ENCODE data around the gene SBK2. TPM values are rescaled to one million over a fixed set of nuclear protein-coding genes. Genes with fewer than 3 reads are reported as not detected.

SBK2 gene
- total and polyA plus RNA-seq, 2 donors (not counting 3 experiments of a cell fraction or from before 2014, with no cell fraction given), result not detected

- peak; percentile 96 for DNase-seq (ENCODE audit: low read depth, low spot score)
- Histone ChIP-seq H3K4me3 (replicated peaks in 1 of 3; ENCODE audit: insufficient read depth in 1 of 3, low read depth in 1 of 3, low read length in 3 of 3) (no peak overlapping the region), H3K4me2 (ENCODE audit: insufficient read depth, low read length) (peak overlapping the region; percentile 15), H3K27me3 (ENCODE audit: control insufficient read depth in 2 of 2, insufficient read depth in 2 of 2, low read length in 2 of 2) (no peaks in the 10 kb centered on the region), H3K9me3 (replicated peaks; ENCODE audit: control insufficient read depth, insufficient read depth, low read length) (no peaks in the 10 kb centered on the region), H3K79me2 (ENCODE audit: control insufficient read depth, insufficient read depth, low read length) (no peaks in the 10 kb centered on the region), H3K36me3 (ENCODE audit: control insufficient read depth in 2 of 2, extremely low read depth in 1 of 2, insufficient read depth in 2 of 2, low read length in 2 of 2) (no peaks in the 10 kb centered on the region), H3K4me1 (ENCODE audit: control insufficient read depth, extremely low read depth, insufficient read depth, low read length) (peaks cover 33% of the 10 kb centered on the region), H4K20me1 (replicated peaks; ENCODE audit: control insufficient read depth, extremely low read depth, insufficient read depth, low read length) (no peaks in the 10 kb centered on the region), H3K9me1 (replicated peaks; ENCODE audit: control insufficient read depth, extremely low read depth, insufficient read depth, low read length) (no peaks in the 10 kb centered on the region), H3K9ac (replicated peaks; ENCODE audit: extremely low read depth, insufficient read depth, low read length) (peak overlapping the region; percentile 45), H2AFZ (ENCODE audit: low read depth, low read length) (peak overlapping the region; percentile 39), H3K27ac (ENCODE audit: insufficient read depth, low read depth, low read length) (peak overlapping the region; percentile 71)
- ChIA-PET CTCF (interaction anchor here (0.6 to 1.8 kb wide), 7 partner anchors 21 to 86 kb away, joined by 3 to 7 read pairs (median 4); partner anchors contain the start of gene ZNF865), POLR2A (interaction anchor here (0.7 kb wide), 1 partner anchor 33 kb away, joined by 5 read pairs; no protein-coding TSS in a partner anchor)
- BruUV-seq (replicated peaks), result no TSS peak
- FAIRE-seq, result peak; percentile 98
- TF ChIP-seq POLR2AphosphoS5 (IDR thresholded peaks at IDR 0.05; ENCODE audit: insufficient read depth, low read depth, low read length) (peak; percentile 63), POLR2A (IDR thresholded peaks at IDR 0.05; ENCODE audit: low read depth, low read length) (no peak), JUN (IDR thresholded peaks at IDR 0.05; ENCODE audit: borderline replicate concordance, insufficient read depth, insufficient read length, low read depth) (peak; percentile 46), FOS (IDR thresholded peaks at IDR 0.05; ENCODE audit: borderline replicate concordance, insufficient read depth, low read length) (peak; percentile 78), MYC (IDR thresholded peaks at IDR 0.05; ENCODE audit: low read depth, low read length) (no peak), CTCF (IDR thresholded peaks at IDR 0.05; ENCODE audit: extremely low read depth in 1 of 2, insufficient read depth in 1 of 2, low read depth in 1 of 2, low read length in 2 of 2) (no peak), EZH2 (IDR thresholded peaks at IDR 0.05; ENCODE audit: borderline replicate concordance, low read depth, low read length, severe bottlenecking) (no peak), MAX (IDR thresholded peaks at IDR 0.05; ENCODE audit: insufficient read depth, insufficient read length) (no peak), GATA2 (IDR thresholded peaks at IDR 0.05; ENCODE audit: insufficient read depth, insufficient read length, low read depth, low read length) (peak; percentile 10)
- dilution Hi-C loops (cut with MboI; ENCODE audit: extremely low pct_ligation_motif_present, low sequenced_read_pairs), result no loop called here
- intact Hi-C loops (cut with micrococcal nuclease), result loop anchor here (1.0 kb wide), 2 partner anchors 52 to 58 kb away; partner anchors contain the start of genes FIZ1 and ZNF865
Measured at GRCh38 chr19:55546822-55547614, 10.1 kb upstream of the SBK2 start.

Measured in endothelial cell of umbilical vein (primary cell).